GM15510 (cell line): ENCODE measurements around the gene SMIM32.

Experiments
- POLR2A ChIP-seq: IDR thresholded peaks from 3 replicates; pipeline ENCODE4 v1.6.1; 2011; ENCODE audit warnings: borderline replicate concordance; ENCODE audit not compliant: insufficient read length; ENCODE audit errors: extremely low read depth

The SMIM32 gene

GRCh38 chr5:136174021-136174659 is 18.8 kb downstream of the SMIM32 start:
- no peak for TF ChIP-seq POLR2A

- TF ChIP-seq POLR2A: no peak
Observed at GRCh38 chr5:136169218-136169617, 23.7 kb downstream of the SMIM32 start.

DNA sequence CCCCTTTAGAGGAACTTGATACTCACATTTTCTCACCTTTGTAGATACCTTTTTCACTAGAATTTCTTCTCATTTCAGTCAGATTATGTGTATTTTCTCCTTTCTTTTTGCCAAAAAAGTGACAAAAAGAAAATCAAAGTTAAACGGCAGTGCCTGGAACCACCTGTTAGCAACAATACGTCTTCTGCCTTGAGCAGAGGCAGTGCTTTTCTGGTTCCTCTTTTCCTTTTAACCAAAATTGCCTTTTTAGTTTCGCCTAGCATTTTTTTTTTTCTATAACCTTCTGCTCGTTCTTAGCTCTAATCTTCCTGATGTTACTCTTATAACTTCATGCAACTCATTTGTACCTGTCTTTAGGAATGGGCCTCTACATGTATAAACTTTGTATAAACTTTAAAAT is 26.1 kb downstream of the SMIM32 start:
- TF ChIP-seq POLR2A: no peak

- no peak for TF ChIP-seq POLR2A
Observed at GRCh38 chr5:136164226-136164625, 28.7 kb downstream of the SMIM32 start.

GRCh38 chr5:136162008-136162407 is 31.0 kb downstream of the SMIM32 start:
- TF ChIP-seq POLR2A: no peak

GRCh38 chr5:136159457-136159856 is 33.5 kb downstream of the SMIM32 start:
- TF ChIP-seq POLR2A: no peak

DNA sequence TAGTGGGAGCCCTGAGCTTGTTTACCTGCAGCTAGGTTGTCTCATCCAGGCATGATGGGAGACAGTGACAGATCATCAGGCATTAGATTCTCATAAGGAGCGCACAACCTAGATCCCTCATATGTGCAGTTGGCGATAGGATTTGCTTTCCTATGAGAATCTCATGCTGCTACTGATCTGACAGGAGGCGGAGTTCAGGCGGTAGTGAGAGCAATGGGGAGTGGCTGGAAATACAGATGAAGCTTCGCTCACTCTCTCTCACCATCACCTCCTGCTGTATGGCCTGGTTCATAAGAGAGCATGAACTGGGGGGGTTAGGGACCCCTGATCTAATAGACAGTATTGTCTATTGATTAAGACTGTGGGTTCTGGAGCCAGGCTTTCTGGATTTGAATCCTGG is 35.4 kb downstream of the SMIM32 start:
- TF ChIP-seq POLR2A: no peak

DNA sequence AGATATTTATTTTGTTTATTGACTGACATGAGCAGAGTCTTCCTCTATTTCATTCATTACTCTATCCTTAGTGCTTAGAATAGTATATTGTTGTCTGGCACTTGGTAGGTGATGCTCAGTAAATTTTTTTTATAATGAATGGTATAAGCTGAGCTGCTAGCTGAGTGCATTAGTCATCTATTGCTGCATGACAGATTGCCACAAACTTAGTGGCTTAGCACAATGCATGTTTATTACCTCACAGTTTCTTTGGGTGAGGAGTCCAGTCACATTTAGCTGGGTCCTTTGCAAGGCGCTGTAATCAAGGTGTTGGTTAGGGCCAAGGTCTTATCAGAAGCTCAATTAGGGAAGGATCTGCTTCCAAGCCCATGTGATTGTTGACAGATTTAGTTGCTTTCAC is 37.2 kb downstream of the SMIM32 start:
- TF ChIP-seq POLR2A: no peak

GRCh38 chr5:136155078-136155477 is 37.9 kb downstream of the SMIM32 start:
- no peak for TF ChIP-seq POLR2A

- no peak for TF ChIP-seq POLR2A
Observed at GRCh38 chr5:136153581-136154236, 39.3 kb downstream of the SMIM32 start.

GRCh38 chr5:136149891-136150290 is 43.1 kb downstream of the SMIM32 start:
- no peak for TF ChIP-seq POLR2A

DNA sequence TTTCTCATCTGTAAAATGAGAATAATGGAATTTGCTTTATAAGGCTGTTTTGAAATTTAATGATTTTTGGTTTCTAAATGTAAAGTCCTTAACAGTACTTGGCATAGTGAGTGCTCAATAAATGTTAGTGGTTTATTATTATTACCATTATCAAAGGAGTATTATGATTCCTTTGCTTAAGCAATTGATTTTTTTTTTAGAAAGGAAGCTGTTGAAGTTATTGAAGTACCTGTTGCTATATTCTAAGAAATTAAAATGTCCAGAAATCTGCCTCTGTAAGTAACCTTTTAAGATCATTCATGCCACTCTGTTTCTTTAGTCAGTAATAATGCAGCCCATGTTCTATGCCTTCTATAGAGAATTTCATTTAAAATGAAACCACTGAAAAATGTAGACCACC is 45.3 kb downstream of the SMIM32 start:
- no peak for TF ChIP-seq POLR2A

GRCh38 chr5:136146201-136146600 is 46.8 kb downstream of the SMIM32 start:
- TF ChIP-seq POLR2A: no peak

GRCh38 chr5:136145030-136145429 is 47.9 kb downstream of the SMIM32 start:
- TF ChIP-seq POLR2A: no peak

DNA sequence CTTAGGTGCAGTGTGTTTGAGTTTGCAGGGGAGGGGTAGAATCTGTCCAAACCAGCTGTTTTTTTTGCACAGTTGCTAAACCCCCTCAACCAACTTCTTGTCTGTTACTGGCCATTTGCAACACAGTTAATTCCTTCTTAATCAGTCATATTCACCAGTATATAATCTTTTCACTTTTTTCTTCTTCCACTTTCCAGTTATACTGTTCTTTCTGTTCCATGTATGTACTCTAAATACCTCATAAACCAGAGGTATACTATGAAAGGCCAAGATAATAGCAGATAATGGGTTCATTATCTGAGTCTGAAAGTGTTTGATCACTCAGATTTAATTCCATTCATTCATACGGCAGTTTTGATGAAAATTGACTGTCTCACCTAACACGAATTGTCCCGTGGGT is 49.2 kb downstream of the SMIM32 start:
- TF ChIP-seq POLR2A: no peak

GRCh38 chr5:136143312-136143711 is 49.6 kb downstream of the SMIM32 start:
- no peak for TF ChIP-seq POLR2A

DNA sequence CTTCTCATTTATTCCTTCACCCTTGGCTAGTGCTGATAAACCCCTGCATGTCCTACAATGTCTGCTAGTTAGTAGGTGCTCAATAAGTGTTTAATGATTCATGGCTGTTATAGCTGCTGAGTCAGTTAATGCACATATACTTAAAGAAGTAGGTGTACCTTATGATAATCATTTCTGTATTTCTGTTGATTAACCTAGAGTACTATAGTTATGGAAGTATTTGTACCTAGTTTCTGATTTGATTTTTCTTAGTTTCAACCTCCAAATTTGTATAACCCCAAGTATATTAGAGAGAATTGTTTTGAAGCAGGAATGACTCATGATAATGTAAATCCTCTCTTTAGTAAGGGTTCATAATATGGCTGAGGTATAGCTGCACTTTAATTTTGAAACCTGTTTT is 51.4 kb downstream of the SMIM32 start:
- TF ChIP-seq POLR2A: no peak
